H9 (cell line): Measurements from ENCODE around the gene FOXC2. TPM values are rescaled to one million over a fixed set of nuclear protein-coding genes. Genes with fewer than 3 reads are reported as not detected.

ENCODE experiments used
- DNase-seq: peaks from one replicate; pipeline ENCODE4 v3.0.0-alpha.2; 2017
- H2AFZ ChIP-seq: one replicate; pipeline ENCODE4 v1.6.1; 2013; ENCODE audit warnings: mild to moderate bottlenecking, low read length, control low read depth, moderate library complexity
- H2AK5ac ChIP-seq: 2 replicates; pipeline ENCODE4 v1.6.1; 2013; ENCODE audit warnings: low read length, control low read depth, mixed read lengths; ENCODE audit not compliant: insufficient read length
- H2BK120ac ChIP-seq: one replicate; pipeline ENCODE4 v1.6.1; 2013; ENCODE audit warnings: low read depth, mild to moderate bottlenecking, low read length, control low read depth, inconsistent platforms; ENCODE audit not compliant: poor library complexity, severe bottlenecking
- H2BK12ac ChIP-seq: 2 replicates; pipeline ENCODE4 v1.6.1; 2013; ENCODE audit warnings: low read length, control low read depth, mixed read lengths, low read depth; ENCODE audit not compliant: insufficient read length
- H2BK15ac ChIP-seq: 2 replicates; pipeline ENCODE4 v1.6.1; 2013; ENCODE audit warnings: low read depth, low read length, control low read depth
- H2BK20ac ChIP-seq: one replicate; pipeline ENCODE4 v1.6.1; 2013; ENCODE audit warnings: low read depth, mild to moderate bottlenecking, low read length, control low read depth, inconsistent platforms; ENCODE audit not compliant: poor library complexity, severe bottlenecking
- H2BK5ac ChIP-seq: 2 replicates; pipeline ENCODE4 v1.6.1; 2013; ENCODE audit warnings: low read length, control low read depth, mixed read lengths; ENCODE audit not compliant: insufficient read length
- H3K14ac ChIP-seq: 2 replicates; pipeline ENCODE4 v1.6.1; 2013; ENCODE audit warnings: low read length, control low read depth; ENCODE audit not compliant: insufficient read depth
- H3K18ac ChIP-seq: 2 replicates; pipeline ENCODE4 v1.6.1; 2013; ENCODE audit warnings: low read depth, mild to moderate bottlenecking, mixed read lengths, low read length, control low read depth; ENCODE audit not compliant: insufficient read length
- H3K23ac ChIP-seq: 2 replicates; pipeline ENCODE4 v1.6.1; 2013; ENCODE audit warnings: low read length, control low read depth, mixed read lengths, low read depth; ENCODE audit not compliant: insufficient read length
- H3K23me2 ChIP-seq: 2 replicates; pipeline ENCODE4 v1.6.1; 2013; ENCODE audit warnings: low read depth, mild to moderate bottlenecking, mixed read lengths, low read length, control low read depth; ENCODE audit not compliant: insufficient read length, poor library complexity, severe bottlenecking
- H3K27ac ChIP-seq: 2 replicates; pipeline ENCODE4 v1.5.1; 2013; ENCODE audit warnings: low read length, control low read depth, mixed read lengths, low read depth; ENCODE audit not compliant: insufficient read length
- H3K27me3 ChIP-seq: 2 replicates; pipeline ENCODE4 v1.6.1; 2013; ENCODE audit warnings: low read length, control low read depth, inconsistent platforms; ENCODE audit not compliant: insufficient read depth
- H3K4ac ChIP-seq: 2 replicates; pipeline ENCODE4 v1.6.1; 2013; ENCODE audit warnings: low read depth, mild to moderate bottlenecking, control low read depth, inconsistent platforms, low read length, moderate library complexity
- H3K4me1 ChIP-seq: 2 replicates; pipeline ENCODE4 v1.6.1; 2013; ENCODE audit warnings: low read length, control low read depth, inconsistent platforms; ENCODE audit not compliant: insufficient read depth
- H3K4me2 ChIP-seq: 2 replicates; pipeline ENCODE4 v1.6.1; 2013; ENCODE audit warnings: low read length, control low read depth, mixed read lengths; ENCODE audit not compliant: insufficient read length, insufficient read depth
- H3K56ac ChIP-seq: 2 replicates; pipeline ENCODE4 v1.6.1; 2013; ENCODE audit warnings: low read depth, mild to moderate bottlenecking, mixed read lengths, low read length, control low read depth; ENCODE audit not compliant: insufficient read length
- H3K79me1 ChIP-seq: 2 replicates; pipeline ENCODE4 v1.6.1; 2013; ENCODE audit warnings: low read depth, mild to moderate bottlenecking, moderate library complexity, low read length, control low read depth, inconsistent platforms; ENCODE audit not compliant: insufficient read depth, poor library complexity, severe bottlenecking
- H3K79me2 ChIP-seq: 2 replicates; pipeline ENCODE4 v1.6.1; 2013; ENCODE audit warnings: low read length, control low read depth, inconsistent platforms; ENCODE audit not compliant: insufficient read depth
- H3K9ac ChIP-seq: 2 replicates; pipeline ENCODE4 v1.6.1; 2013; ENCODE audit warnings: low read length, control low read depth, mixed read lengths; ENCODE audit not compliant: insufficient read length; ENCODE audit errors: extremely low read depth
- H3K9me3 ChIP-seq: one replicate; pipeline ENCODE4 v1.6.1; 2013; ENCODE audit warnings: low read depth, low read length, inconsistent platforms; ENCODE audit not compliant: control insufficient read depth
- H3T11ph ChIP-seq: one replicate; pipeline ENCODE4 v1.6.1; 2013; ENCODE audit warnings: mild to moderate bottlenecking, low read length, control low read depth, inconsistent platforms
- H4K20me1 ChIP-seq: one replicate; pipeline ENCODE4 v1.6.1; 2013; ENCODE audit not compliant: control insufficient read depth, insufficient read length, insufficient read depth
- H4K5ac ChIP-seq: 2 replicates; pipeline ENCODE4 v1.6.1; 2013; ENCODE audit warnings: low read depth, mild to moderate bottlenecking, mixed read lengths, low read length, control low read depth; ENCODE audit not compliant: insufficient read length
- H4K8ac ChIP-seq: replicated peaks from 2 replicates; pipeline ENCODE4 v1.6.1; 2013; ENCODE audit warnings: low read length, control low read depth, mixed read lengths, low read depth; ENCODE audit not compliant: insufficient read length
- H4K91ac ChIP-seq: 2 replicates; pipeline ENCODE4 v1.6.1; 2013; ENCODE audit warnings: low read depth, mild to moderate bottlenecking, moderate library complexity, mixed read lengths, low read length, control low read depth; ENCODE audit not compliant: insufficient read length
- H3K27ac Mint-ChIP-seq, 3 experiments: 2 replicates in 2 of 3; 3 replicates in 1 of 3; pipeline ENCODE4 v1.8.0; 2020 to 2021; ENCODE audit warnings: mixed read lengths in 3 of 3, mild to moderate bottlenecking in 1 of 3, moderate library complexity in 1 of 3
- H3K27me3 Mint-ChIP-seq: 2 replicates; pipeline ENCODE4 v1.8.0; 2021; ENCODE audit warnings: low read depth, mild to moderate bottlenecking, moderate library complexity, mixed read lengths
- H3K36me3 Mint-ChIP-seq, 3 experiments: 2 replicates in 2 of 3; 3 replicates in 1 of 3; pipeline ENCODE4 v1.8.0; 2020 to 2021; ENCODE audit warnings: low read depth in 3 of 3, mixed read lengths in 3 of 3; ENCODE audit not compliant: insufficient read depth in 1 of 3
- H3K4me1 Mint-ChIP-seq, 2 experiments: 2 replicates each; pipeline ENCODE4 v1.8.0; 2020; ENCODE audit warnings: mixed read lengths in 2 of 2
- H3K4me3 Mint-ChIP-seq, 2 experiments: 2 replicates in 1 of 2; 3 replicates in 1 of 2; pipeline ENCODE4 v1.8.0; 2020 to 2021; ENCODE audit warnings: mild to moderate bottlenecking in 2 of 2, mixed read lengths in 2 of 2, moderate library complexity in 1 of 2
- H3K9me3 Mint-ChIP-seq, 2 experiments: 2 replicates in 1 of 2; 3 replicates in 1 of 2; pipeline ENCODE4 v1.8.0; 2020; ENCODE audit warnings: mild to moderate bottlenecking in 2 of 2, mixed read lengths in 2 of 2, moderate library complexity in 1 of 2
- CTCF ChIP-seq: fragments of 200-600 bp; sonication (generic); conservative IDR thresholded peaks from 3 replicates; pipeline ENCODE4 v1.8.0; 2021; ENCODE audit warnings: antibody characterized with exemption, mild to moderate bottlenecking
- WGBS: extraction: QIAGEN DNeasy Blood & Tissue Kit; methylation state at CpG from one replicate; pipeline ENCODE4 v1.1.7; 2013; ENCODE audit warnings: missing lambda C conversion rate, low lambda C conversion rate, mixed read lengths; ENCODE audit not compliant: insufficient read length; ENCODE audit errors: extremely low coverage; 5-methylcytosine and 5-hydroxymethylcytosine counted together
- total RNA-seq: library from RNA; stranded (reverse); gene quantifications from 2 replicates; pipeline ENCODE4 v1.2.1, GENCODE V29; 2021

The FOXC2 gene
- total RNA-seq, 1 experiment from 2014 or later = not detected

GRCh38 chr16:86572606-86573005, 6.0 kb downstream of the FOXC2 start:
- DNase-seq = no peak
- H3K23ac ChIP-seq = no peak overlapping the region
- H4K5ac ChIP-seq = no peak overlapping the region
- no peaks in the 10 kb centered on the region for H3K79me1 ChIP-seq
- no peaks in the 10 kb centered on the region for H3K79me2 ChIP-seq
- H2BK5ac ChIP-seq = no peak overlapping the region
- peaks cover 9% of the 10 kb centered on the region for H3K23me2 ChIP-seq
- no peak overlapping the region for H4K91ac ChIP-seq
- peak overlapping the region; percentile 20 for H3K4me2 ChIP-seq
- no peak overlapping the region for H3K27ac Mint-ChIP-seq
- no peak overlapping the region for H2AFZ ChIP-seq
- peaks cover 96% of the 10 kb centered on the region for H3K27me3 Mint-ChIP-seq
- no CpG with 5 or more reads among the region's 8 CpGs for WGBS
- H3K56ac ChIP-seq = no peak overlapping the region
- no peaks in the 10 kb centered on the region; a peak in 2 of 7 replicates for H3K36me3 Mint-ChIP-seq
- no peak overlapping the region for H2BK15ac ChIP-seq
- no peak overlapping the region for H3K14ac ChIP-seq
- peaks cover 9% of the 10 kb centered on the region; the same call in 1 of the 2 replicates for H3K4me1 ChIP-seq
- H3K27ac ChIP-seq = no peak overlapping the region
- H3K4me3 Mint-ChIP-seq = peak overlapping the region in 1 of 2 experiments; percentile 23; a peak in 1 of 5 replicates
- H3K9me3 Mint-ChIP-seq = peaks cover 2 to 3% of the 10 kb centered on the region in 2 experiments; a peak in 4 of 5 replicates
- peaks cover 84% of the 10 kb centered on the region for H3K27me3 ChIP-seq
- no peak overlapping the region for H2BK20ac ChIP-seq
- no peaks in the 10 kb centered on the region for H4K20me1 ChIP-seq
- H3T11ph ChIP-seq = no peak overlapping the region
- no peak for TF ChIP-seq CTCF
- H2BK120ac ChIP-seq = no peak overlapping the region
- no peak overlapping the region for H4K8ac ChIP-seq
- no peak overlapping the region for H3K9ac ChIP-seq
- H3K9me3 ChIP-seq = no peaks in the 10 kb centered on the region
- no peak overlapping the region for H3K18ac ChIP-seq
- no peak overlapping the region for H2BK12ac ChIP-seq
- no peak overlapping the region for H2AK5ac ChIP-seq
- H3K4ac ChIP-seq = no peak overlapping the region
- peaks cover 37 to 47% of the 10 kb centered on the region in 2 experiments for H3K4me1 Mint-ChIP-seq
